Right lobe of liver (tissue), 6 donors: ENCODE results near the gene CERS6. TPM values are rescaled to one million over a fixed set of nuclear protein-coding genes. Genes with fewer than 3 reads are reported as not detected.
A peak's percentile ranks its signal among the peaks of the same experiment; 100 is the strongest.

Source experiments
- ATAC-seq, 4 donors: fragments of 200-7000 bp; cut with Tn5 transposase; one replicate each; pipeline ENCODE4 v1.9.1; 2020; ENCODE audit warnings: mild to moderate bottlenecking in 4 of 4, moderate library complexity in 4 of 4
- DNase-seq, 3 donors: peaks; one replicate each; pipeline ENCODE4 v3.0.0-alpha.2; 2020
- H3K27ac ChIP-seq, 3 donors: fragments of 200-600 bp; one replicate each; pipeline ENCODE4 v1.8.0; 2022
- H3K27me3 ChIP-seq, 2 donors: fragments of 200-600 bp; one replicate each; pipeline ENCODE4 v1.8.0; 2022
- H3K36me3 ChIP-seq, 4 donors: fragments of 200-600 bp; sonication (generic) in 1 of 4; one replicate each; pipeline versions ENCODE4 v1.5.1 to v1.8.0; 2017 to 2022; ENCODE audit warnings: control low read depth in 1 of 4
- H3K4me1 ChIP-seq, 4 donors: fragments of 200-600 bp; sonication (generic) in 1 of 4; one replicate each; pipeline versions ENCODE4 v1.5.1 to v1.8.0; 2017 to 2022; ENCODE audit warnings: control low read depth in 1 of 4
- H3K4me3 ChIP-seq, 3 donors: fragments of 200-600 bp; one replicate each; pipeline ENCODE4 v1.8.0; 2022
- H3K9me3 ChIP-seq, 4 donors: fragments of 200-600 bp; sonication (generic) in 1 of 4; one replicate each; pipeline versions ENCODE4 v1.5.1 to v1.8.0; 2017 to 2022; ENCODE audit warnings: control low read depth in 1 of 4
- POLR2A ChIP-seq: fragments of 450-650 bp; IDR thresholded peaks from one replicate; pipeline ENCODE4 v1.6.1; 2017; ENCODE audit warnings: antibody characterized with exemption, mild to moderate bottlenecking
- WGBS: methylation state at CpG from one replicate; pipeline ENCODE4 v1.1.6; 2018; ENCODE audit warnings: low coverage, low lambda C conversion rate; ENCODE audit not compliant: insufficient coverage; ENCODE audit errors: missing lambda C conversion rate; 5-methylcytosine and 5-hydroxymethylcytosine counted together
- intact Hi-C, 2 donors: fragments of 100-400 bp; cut with DNase I; formaldehyde crosslinking; loops; one replicate each; pipeline versions ENCODE4 v1.11.2 to v1.14.1; 2022
- total RNA-seq, 6 experiments: library from RNA; depleted of rRNA in 2 of 6; stranded (reverse); fragments of >200 nt in 2 of 6; fragmentation: NEBNext Ultra II Directional in 3 of 6; extraction: Animal tissue kit (Norgen Biotek cat#: 25700) in 3 of 6; gene quantifications; one replicate each; pipeline versions ENCODE4 v1.1.0 to v1.2.4, GENCODE V29; 2016 to 2023
- TF ChIP-seq, protein P1 (sequence below), 4 donors: fragments of 200-600 bp in 3 of 4; fragments of 450-650 bp in 1 of 4; IDR thresholded peaks; one replicate each; pipeline versions ENCODE4 v1.5.1 to v1.8.0; 2016 to 2022; ENCODE audit warnings: antibody characterized with exemption in 4 of 4, mild to moderate bottlenecking in 2 of 4
- donor health status: DM: no; HTN: yes; CAD: no.
- donor health status: DM: no; HTN: no; CAD: no.
- donor health status: DM: no; HTN: no; CAD: no.
- donor health status: DM: no; HTN: yes; CAD: no.
- donor health status: DM: no; HTN: yes; CAD: no.

CERS6 gene
- total RNA-seq, 6 experiments from 2014 or later = 10.4 to 30.1 (median 15.6) TPM

DNA sequence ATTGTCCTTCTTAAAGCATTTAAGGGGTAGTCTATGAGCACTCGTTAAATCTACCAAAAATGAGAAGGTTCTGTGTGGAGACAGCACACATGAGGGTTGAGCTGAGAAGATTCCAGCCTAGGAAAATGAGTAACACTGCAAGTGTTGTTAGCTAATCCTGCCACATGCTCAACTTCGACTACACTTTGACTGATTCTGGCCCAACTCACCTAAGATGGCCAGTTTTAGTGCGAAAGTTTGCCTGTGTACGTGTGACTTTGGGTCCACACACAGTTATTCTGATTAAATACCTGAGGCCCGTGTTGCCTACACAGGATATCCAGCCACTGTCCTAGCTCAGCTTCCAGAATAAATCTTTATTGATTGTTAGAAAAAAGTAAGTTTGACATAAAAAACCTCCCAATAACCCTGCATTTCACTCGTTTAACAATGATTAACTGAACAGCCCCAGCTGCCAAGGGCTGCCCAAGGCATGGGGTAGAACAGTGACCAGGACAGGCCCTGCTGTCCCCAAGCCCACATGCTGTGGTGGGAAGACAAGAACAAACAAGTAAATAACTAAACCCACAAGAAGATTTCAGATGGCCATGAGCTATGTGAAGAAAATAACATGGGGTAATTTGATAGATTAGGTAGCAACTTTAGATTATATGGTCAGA lies 14.7 kb upstream of the CERS6 start:
- WGBS = 48% methylated on average over 4 of the region's 6 CpGs
- ATAC-seq (peak; percentile 59 to 85 (median 80)), DNase-seq (peak in 1 of 3 donors; percentile 52)
- intact Hi-C loops = no loop called here
- H3K27me3 ChIP-seq = no peaks in the 10 kb centered on the region
- TF ChIP-seq POLR2A = no peak
- TF ChIP-seq, protein P1, sequence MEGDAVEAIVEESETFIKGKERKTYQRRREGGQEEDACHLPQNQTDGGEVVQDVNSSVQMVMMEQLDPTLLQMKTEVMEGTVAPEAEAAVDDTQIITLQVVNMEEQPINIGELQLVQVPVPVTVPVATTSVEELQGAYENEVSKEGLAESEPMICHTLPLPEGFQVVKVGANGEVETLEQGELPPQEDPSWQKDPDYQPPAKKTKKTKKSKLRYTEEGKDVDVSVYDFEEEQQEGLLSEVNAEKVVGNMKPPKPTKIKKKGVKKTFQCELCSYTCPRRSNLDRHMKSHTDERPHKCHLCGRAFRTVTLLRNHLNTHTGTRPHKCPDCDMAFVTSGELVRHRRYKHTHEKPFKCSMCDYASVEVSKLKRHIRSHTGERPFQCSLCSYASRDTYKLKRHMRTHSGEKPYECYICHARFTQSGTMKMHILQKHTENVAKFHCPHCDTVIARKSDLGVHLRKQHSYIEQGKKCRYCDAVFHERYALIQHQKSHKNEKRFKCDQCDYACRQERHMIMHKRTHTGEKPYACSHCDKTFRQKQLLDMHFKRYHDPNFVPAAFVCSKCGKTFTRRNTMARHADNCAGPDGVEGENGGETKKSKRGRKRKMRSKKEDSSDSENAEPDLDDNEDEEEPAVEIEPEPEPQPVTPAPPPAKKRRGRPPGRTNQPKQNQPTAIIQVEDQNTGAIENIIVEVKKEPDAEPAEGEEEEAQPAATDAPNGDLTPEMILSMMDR (IDR thresholded peaks at IDR 0.05) = no peak
- H3K9me3 ChIP-seq = no peaks in the 10 kb centered on the region
- H3K4me1 ChIP-seq = no peaks in the 10 kb centered on the region
- H3K36me3 ChIP-seq = no peaks in the 10 kb centered on the region
- H3K27ac ChIP-seq = no peak overlapping the region
- no peak overlapping the region for H3K4me3 ChIP-seq

DNA sequence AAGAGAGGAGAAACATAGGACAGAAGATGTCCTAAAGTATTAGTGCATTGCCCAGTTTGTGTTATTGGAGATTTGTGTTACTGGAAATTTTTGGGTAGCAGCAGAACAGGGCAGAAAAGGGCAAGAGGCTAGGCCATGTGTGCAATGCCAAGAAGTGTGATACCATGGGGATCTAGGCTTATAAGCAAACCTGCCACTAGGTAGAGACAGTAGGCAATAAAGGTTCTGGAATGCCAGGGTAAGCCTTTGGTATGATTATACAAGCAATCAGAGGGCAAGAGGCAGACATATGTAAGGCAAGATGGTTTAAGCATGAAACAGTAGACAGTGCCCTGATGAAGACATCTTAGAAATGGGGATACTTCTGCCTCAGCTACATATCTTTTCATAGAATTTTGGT lies 12.3 kb upstream of the CERS6 start:
- no peak for DNase-seq
- Histone ChIP-seq H3K4me3 (no peak overlapping the region), H3K27ac (no peak overlapping the region), H3K27me3 (no peaks in the 10 kb centered on the region), H3K36me3 (no peaks in the 10 kb centered on the region), H3K9me3 (no peaks in the 10 kb centered on the region), H3K4me1 (no peaks in the 10 kb centered on the region)
- intact Hi-C loops = no loop called here
- ATAC-seq = peak in 3 of 4 donors; percentile 34 to 51 (median 40)
- TF ChIP-seq POLR2A = no peak
- TF ChIP-seq, protein P1 (IDR thresholded peaks at IDR 0.05) = no peak

DNA sequence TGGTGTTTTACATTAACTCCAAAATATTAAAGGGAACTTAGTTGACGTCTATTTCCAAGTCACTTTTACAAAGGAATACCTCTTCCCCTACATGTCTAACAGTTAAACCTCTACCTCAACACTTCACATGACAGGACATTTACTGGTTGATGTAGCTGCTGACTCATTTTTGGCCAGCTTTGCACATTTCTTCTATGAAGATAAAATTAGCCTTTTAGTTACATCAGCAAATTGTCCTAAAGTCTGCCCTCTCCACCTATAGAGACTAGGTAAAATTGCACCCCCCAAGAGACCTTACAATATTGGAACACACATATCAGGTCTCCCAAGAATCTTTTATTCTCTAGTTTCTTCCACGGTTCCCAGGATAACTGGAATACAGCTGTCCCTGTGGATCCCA lies 10.1 kb upstream of the CERS6 start:
- WGBS = 87% methylated on average over 2 of the region's 2 CpGs
- Histone ChIP-seq H3K4me3 (no peak overlapping the region), H3K27me3 (no peaks in the 10 kb centered on the region), H3K27ac (no peak overlapping the region), H3K4me1 (no peaks in the 10 kb centered on the region), H3K36me3 (no peaks in the 10 kb centered on the region), H3K9me3 (no peaks in the 10 kb centered on the region)
- ATAC-seq = no peak
- TF ChIP-seq, protein P1 (IDR thresholded peaks at IDR 0.05) = no peak
- TF ChIP-seq POLR2A = no peak
- intact Hi-C loops = no loop called here
- DNase-seq = no peak

DNA sequence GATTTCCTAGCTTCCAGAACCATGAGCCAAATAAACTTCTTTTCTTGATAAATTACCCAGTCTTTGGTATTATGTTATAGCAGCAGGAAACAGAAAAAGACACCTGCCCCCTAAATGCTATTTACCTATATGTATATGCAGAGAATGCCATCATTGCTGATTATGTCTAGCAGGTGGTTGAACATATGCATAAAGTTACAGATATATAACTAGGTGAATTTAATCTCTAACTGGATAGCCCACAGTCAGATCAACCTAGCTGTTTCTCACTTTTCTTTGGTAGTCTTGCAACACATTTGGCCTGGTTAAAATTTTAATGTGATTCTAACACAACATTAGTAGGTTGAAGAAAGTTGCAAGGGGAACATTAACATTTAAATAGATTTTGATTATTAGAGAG lies 7.1 kb upstream of the CERS6 start:
- no peaks in the 10 kb centered on the region for H3K36me3 ChIP-seq
- no peaks in the 10 kb centered on the region for H3K27me3 ChIP-seq
- TF ChIP-seq, protein P1 (IDR thresholded peaks at IDR 0.05) = no peak
- no peak for TF ChIP-seq POLR2A
- intact Hi-C loops = no loop called here
- H3K9me3 ChIP-seq = no peaks in the 10 kb centered on the region
- ATAC-seq = no peak
- no peaks in the 10 kb centered on the region for H3K4me1 ChIP-seq
- H3K4me3 ChIP-seq = no peak overlapping the region
- DNase-seq = no peak
- no peak overlapping the region for H3K27ac ChIP-seq

DNA sequence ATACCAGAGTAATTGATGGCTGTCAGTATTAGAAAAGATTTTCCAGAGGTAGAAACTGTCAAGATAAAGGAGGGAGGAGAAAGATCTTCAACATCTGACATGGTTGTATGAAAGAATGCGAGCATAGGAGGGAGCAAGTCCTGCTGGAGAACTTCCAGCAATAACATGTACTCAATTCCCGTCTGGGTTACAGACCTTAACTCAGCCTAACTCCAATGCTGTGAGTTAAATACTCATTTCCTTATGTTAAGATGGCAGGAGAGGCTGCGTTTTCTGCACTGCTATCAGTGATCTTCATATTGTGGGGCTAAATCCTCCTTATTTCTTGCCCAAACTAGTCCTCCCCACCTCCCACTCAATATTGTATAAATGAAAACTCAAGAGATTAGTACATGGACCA lies 6.7 kb upstream of the CERS6 start:
- DNase-seq (no peak), ATAC-seq (no peak)
- Histone ChIP-seq H3K36me3 (no peaks in the 10 kb centered on the region), H3K4me1 (no peaks in the 10 kb centered on the region), H3K27ac (no peak overlapping the region), H3K4me3 (no peak overlapping the region), H3K9me3 (no peaks in the 10 kb centered on the region), H3K27me3 (no peaks in the 10 kb centered on the region)
- intact Hi-C loops = no loop called here
- 58% methylated on average over 3 of the region's 3 CpGs for WGBS
- TF ChIP-seq POLR2A = no peak
- TF ChIP-seq, protein P1 (IDR thresholded peaks at IDR 0.05) = no peak
